Stimulated activated CD4-positive, alpha-beta T cell treated with anti-CD3 and anti-CD28 coated beads, Interleukin-1b, Interleukin-23, amount 100 ng/mL, for 1 hour (primary cell): ENCODE results near the gene COQ3.
"Not testable (repeated sequence)": the region's sequence is repeated elsewhere in the genome, so short reads cannot be mapped to it uniquely, and the experiment has no call there.

ENCODE experiments used
- DNase-seq, 2 donors: peaks; one replicate each; pipeline ENCODE4 v3.0.0-alpha.2; 2020; ENCODE audit warnings: low read depth in 2 of 2

The COQ3 gene

GRCh38 chr6:99384507-99384906, 9.5 kb downstream of the COQ3 start:
- no peak for DNase-seq

- no peak for DNase-seq
Observed at GRCh38 chr6:99378636-99379035, 15.4 kb downstream of the COQ3 start.

- no peak for DNase-seq
Observed at GRCh38 chr6:99369533-99369932, 24.5 kb downstream of the COQ3 start.

- no peak for DNase-seq
Observed at GRCh38 chr6:99366852-99367251, 27.1 kb downstream of the COQ3 start.

- no peak for DNase-seq
Observed at GRCh38 chr6:99364026-99364425, 30.0 kb downstream of the COQ3 start.

GRCh38 chr6:99362678-99363268, 31.2 kb downstream of the COQ3 start:
- DNase-seq: no peak

GRCh38 chr6:99359800-99360199, 34.2 kb downstream of the COQ3 start:
- no peak for DNase-seq

- DNase-seq: no peak
Observed at GRCh38 chr6:99356641-99357040, 37.4 kb downstream of the COQ3 start.

GRCh38 chr6:99354983-99355382, 39.0 kb downstream of the COQ3 start:
- DNase-seq: no peak

GRCh38 chr6:99353126-99353525, 40.9 kb downstream of the COQ3 start:
- no peak for DNase-seq

- DNase-seq: no peak
Observed at GRCh38 chr6:99350573-99350972, 43.4 kb downstream of the COQ3 start.

GRCh38 chr6:99349171-99350141, 44.5 kb downstream of the COQ3 start, which contains the start of gene FAXC:
TSS of gene FAXC (minus strand) at chr6:99349674. CDS start at chr6:99349372, 302 bp downstream.
- DNase-seq: no peak

GRCh38 chr6:99348288-99349170, 45.5 kb downstream of the COQ3 start:
- DNase-seq: no peak

- no peak for DNase-seq
Observed at GRCh38 chr6:99347804-99348203, 46.2 kb downstream of the COQ3 start.

- DNase-seq: no peak
Observed at GRCh38 chr6:99346595-99346994, 47.4 kb downstream of the COQ3 start.

GRCh38 chr6:99345164-99345563, 48.8 kb downstream of the COQ3 start:
- no peak for DNase-seq

GRCh38 chr6:99344289-99344688, 49.7 kb downstream of the COQ3 start:
- DNase-seq: no peak

- no peak for DNase-seq
Observed at GRCh38 chr6:99341862-99342455, 52.0 kb downstream of the COQ3 start.

GRCh38 chr6:99338188-99338587, 55.8 kb downstream of the COQ3 start:
- no peak for DNase-seq

GRCh38 chr6:99335298-99335697, 58.7 kb downstream of the COQ3 start:
- DNase-seq: not testable (repeated sequence)

GRCh38 chr6:99334526-99335127, 59.4 kb downstream of the COQ3 start:
- no peak for DNase-seq
